IPS-15b (cell line): Measurements from ENCODE around the gene PARK7.

Source experiments
- H3K27me3 ChIP-seq: one replicate; pipeline ENCODE4 v1.6.1; 2013; ENCODE audit warnings: low read length; ENCODE audit not compliant: control insufficient read depth, insufficient read depth
- H3K36me3 ChIP-seq: one replicate; pipeline ENCODE4 v1.6.1; 2013; ENCODE audit warnings: low read length; ENCODE audit not compliant: control insufficient read depth, insufficient read depth
- H3K4me1 ChIP-seq: one replicate; pipeline ENCODE4 v1.6.1; 2013; ENCODE audit warnings: mild to moderate bottlenecking, low read length; ENCODE audit not compliant: control insufficient read depth, insufficient read depth
- H3K4me3 ChIP-seq: one replicate; pipeline ENCODE4 v1.5.1; 2013; ENCODE audit warnings: low read depth, low read length
- H3K9ac ChIP-seq: one replicate; pipeline ENCODE4 v1.6.1; 2013; ENCODE audit warnings: low read depth, mild to moderate bottlenecking, low read length
- H3K9me3 ChIP-seq: one replicate; pipeline ENCODE4 v1.6.1; 2013; ENCODE audit warnings: mild to moderate bottlenecking, low read length; ENCODE audit not compliant: control insufficient read depth, insufficient read depth

The PARK7 gene

DNA sequence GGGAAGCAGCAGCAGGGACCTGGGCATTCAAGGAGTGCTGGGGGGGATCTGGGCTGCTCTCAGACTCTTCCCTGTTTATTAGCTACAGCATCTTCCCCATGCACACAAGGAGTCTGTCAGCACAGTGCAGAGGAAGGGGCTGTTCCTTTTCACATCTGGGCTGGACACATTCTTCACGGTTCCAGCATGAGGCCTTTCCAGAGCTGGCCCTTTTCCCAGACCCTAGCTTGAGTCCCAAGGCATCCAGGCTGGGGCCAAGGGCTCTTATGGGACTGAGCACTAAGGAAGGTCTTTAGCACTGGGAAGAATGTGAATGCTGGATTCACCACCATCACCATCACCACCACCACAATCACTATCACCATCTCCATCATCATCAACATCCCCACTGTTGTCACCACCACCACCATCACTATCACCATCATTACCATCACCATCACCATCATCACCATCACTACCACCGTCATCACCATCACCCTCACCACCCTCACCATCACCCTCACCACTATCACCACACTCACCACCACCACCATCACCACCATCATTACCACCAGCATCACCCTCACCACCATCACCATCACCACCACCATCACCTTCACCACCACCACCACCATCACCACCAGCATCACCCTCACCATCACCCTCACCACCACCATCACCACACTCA, 28.4 kb downstream of the PARK7 start:
- H3K9me3 ChIP-seq: no peaks in the 10 kb centered on the region
- H3K9ac ChIP-seq: no peak overlapping the region
- H3K36me3 ChIP-seq: peaks cover 19% of the 10 kb centered on the region

GRCh38 chr1:7991504-7992440, 30.3 kb downstream of the PARK7 start:
- Histone ChIP-seq H3K4me1 (peaks cover 8% of the 10 kb centered on the region), H3K27me3 (no peaks in the 10 kb centered on the region), H3K9me3 (no peaks in the 10 kb centered on the region), H3K9ac (no peak overlapping the region), H3K36me3 (peaks cover 3% of the 10 kb centered on the region), H3K4me3 (no peak overlapping the region)

More for the DNA sequence above, 28.4 kb downstream of the PARK7 start:
- no peak overlapping the region for H3K4me3 ChIP-seq
- no peaks in the 10 kb centered on the region for H3K27me3 ChIP-seq
- H3K4me1 ChIP-seq: peaks cover 8% of the 10 kb centered on the region

DNA sequence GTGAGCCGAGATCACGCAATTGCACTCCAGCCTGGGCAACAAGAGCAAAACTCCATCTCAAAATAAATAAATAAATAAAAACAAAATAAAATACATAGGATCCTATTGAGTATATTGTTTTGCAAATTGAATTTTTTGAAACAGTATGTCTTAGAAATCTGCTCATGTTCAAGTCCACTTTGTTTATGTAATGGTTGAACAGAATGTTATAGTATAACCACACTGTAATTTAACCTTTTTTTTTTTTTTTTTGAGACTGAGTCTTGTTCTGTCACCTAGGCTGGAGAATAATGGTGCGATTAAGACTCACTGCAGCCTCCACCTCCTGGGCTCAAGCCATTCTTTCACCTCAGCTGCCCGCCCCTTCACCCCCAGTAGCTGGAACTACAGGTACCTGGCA, 31.4 kb downstream of the PARK7 start:
- H3K36me3 ChIP-seq: peaks cover 3% of the 10 kb centered on the region
- no peaks in the 10 kb centered on the region for H3K27me3 ChIP-seq
- H3K9ac ChIP-seq: no peak overlapping the region
- H3K9me3 ChIP-seq: no peaks in the 10 kb centered on the region
- H3K4me1 ChIP-seq: peaks cover 8% of the 10 kb centered on the region
- H3K4me3 ChIP-seq: no peak overlapping the region

DNA sequence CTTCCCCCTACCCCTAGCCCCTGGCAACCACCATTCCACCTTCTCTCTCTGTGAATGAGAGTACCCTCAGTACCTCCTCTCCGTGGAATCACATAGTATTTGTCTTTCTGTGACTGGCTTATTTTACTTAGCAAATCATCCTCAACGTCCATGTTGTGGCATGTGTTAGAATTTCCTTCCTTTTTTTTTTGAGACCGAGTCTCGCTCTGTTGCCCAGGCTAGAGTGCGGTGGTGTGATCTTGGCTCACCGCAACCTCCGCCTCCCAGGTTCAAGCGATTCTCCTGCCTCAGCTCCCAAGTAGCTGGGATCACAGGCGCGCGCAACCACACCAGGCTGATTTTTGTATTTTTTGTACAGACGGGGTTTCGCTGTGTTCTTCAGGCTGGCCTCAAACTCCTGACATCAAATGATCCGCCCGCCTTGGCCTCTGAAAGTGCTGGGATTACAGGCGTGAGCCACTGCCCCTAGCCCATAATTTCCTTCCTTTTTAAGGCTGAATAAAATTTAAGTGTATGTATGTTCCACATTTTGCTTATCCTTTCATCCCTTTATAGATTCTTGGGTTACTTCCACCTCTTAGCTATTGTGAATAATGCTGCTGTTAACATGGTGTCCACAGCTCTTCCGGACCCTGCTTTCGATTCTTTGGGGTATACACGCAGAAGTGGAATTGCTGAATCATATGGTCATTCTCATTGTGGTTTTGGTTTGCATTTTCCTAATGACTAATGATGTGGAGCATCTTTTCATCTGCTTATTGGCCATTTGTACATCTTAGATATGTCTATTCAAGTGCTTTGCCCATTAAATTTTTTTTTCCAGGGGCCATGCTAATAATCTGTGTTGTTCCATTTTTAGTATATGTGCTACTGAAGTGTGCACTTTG, 32.3 kb downstream of the PARK7 start:
- no peaks in the 10 kb centered on the region for H3K9me3 ChIP-seq

GRCh38 chr1:7994827-7995226, 33.3 kb downstream of the PARK7 start:
- Histone ChIP-seq H3K4me3 (no peak overlapping the region), H3K27me3 (no peaks in the 10 kb centered on the region), H3K9me3 (no peaks in the 10 kb centered on the region), H3K9ac (no peak overlapping the region), H3K4me1 (peaks cover 8% of the 10 kb centered on the region), H3K36me3 (peaks cover under 1% of the 10 kb centered on the region)

More for the DNA sequence above, 32.3 kb downstream of the PARK7 start:
- peaks cover 3% of the 10 kb centered on the region for H3K36me3 ChIP-seq
- peaks cover 8% of the 10 kb centered on the region for H3K4me1 ChIP-seq
- H3K27me3 ChIP-seq: no peaks in the 10 kb centered on the region
- no peak overlapping the region for H3K4me3 ChIP-seq
- H3K9ac ChIP-seq: no peak overlapping the region

DNA sequence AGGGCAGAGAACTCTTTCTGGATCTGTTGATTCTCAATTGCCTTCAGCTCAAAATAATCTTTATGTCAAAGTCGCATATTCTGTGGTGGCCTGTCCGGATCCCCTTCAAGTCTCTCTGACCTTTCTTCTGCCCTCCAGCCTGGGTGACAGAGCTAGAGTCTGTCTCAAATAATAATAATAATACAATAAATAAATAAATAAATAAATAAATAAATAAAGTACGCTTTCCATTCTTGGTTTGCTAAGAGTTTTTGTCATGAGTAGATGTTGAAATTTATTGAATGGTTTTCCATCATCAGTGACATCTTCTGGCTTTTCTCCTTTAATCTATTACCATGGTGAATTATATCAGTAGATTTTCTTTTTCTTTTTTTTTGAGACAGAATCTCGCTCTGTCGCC, 33.9 kb downstream of the PARK7 start:
- peaks cover 8% of the 10 kb centered on the region for H3K4me1 ChIP-seq
- H3K36me3 ChIP-seq: no peaks in the 10 kb centered on the region
- H3K4me3 ChIP-seq: no peak overlapping the region
- H3K9ac ChIP-seq: no peak overlapping the region
- no peaks in the 10 kb centered on the region for H3K27me3 ChIP-seq
- no peaks in the 10 kb centered on the region for H3K9me3 ChIP-seq

GRCh38 chr1:8002329-8002910, 40.9 kb downstream of the PARK7 start:
- Histone ChIP-seq H3K36me3 (no peaks in the 10 kb centered on the region), H3K9ac (no peak overlapping the region), H3K27me3 (no peaks in the 10 kb centered on the region), H3K4me1 (peaks cover 20% of the 10 kb centered on the region), H3K4me3 (no peak overlapping the region), H3K9me3 (no peaks in the 10 kb centered on the region)

- Histone ChIP-seq H3K9ac (no peak overlapping the region), H3K36me3 (no peaks in the 10 kb centered on the region), H3K27me3 (no peaks in the 10 kb centered on the region), H3K4me3 (no peak overlapping the region), H3K4me1 (peaks cover 20% of the 10 kb centered on the region), H3K9me3 (no peaks in the 10 kb centered on the region)
Measured at GRCh38 chr1:8002921-8003320, 41.4 kb downstream of the PARK7 start.

DNA sequence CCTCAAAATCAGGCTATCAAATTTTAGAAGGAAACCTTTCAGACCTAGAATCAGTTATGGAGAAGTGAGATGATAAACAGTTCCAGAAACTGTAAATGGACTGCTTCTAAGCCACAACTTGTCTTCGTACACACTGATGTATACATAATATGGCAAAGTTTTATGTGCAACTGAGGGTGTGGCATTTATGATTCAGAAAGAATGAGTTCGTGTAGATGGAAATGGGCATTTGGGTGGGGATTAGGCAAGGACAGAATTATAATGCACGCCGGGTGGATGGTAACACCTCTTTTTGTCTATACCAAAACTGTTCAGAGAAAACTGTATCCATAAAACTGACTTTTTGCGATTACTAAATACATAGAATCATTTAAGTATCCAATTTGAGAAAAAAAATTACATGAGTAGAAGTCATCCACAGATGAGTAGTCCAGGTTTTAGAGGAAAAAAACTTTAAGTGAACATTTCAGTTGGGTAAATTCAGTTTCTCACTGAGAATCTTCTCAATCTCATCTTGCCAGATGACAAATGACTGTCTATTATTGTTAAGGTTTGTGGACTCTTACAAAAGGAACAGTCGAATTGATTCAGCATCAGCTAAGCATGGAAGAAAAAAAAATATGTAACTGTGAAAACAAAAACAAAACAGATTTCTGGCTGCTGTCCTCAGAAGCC, 42.1 kb downstream of the PARK7 start:
- Histone ChIP-seq H3K27me3 (no peaks in the 10 kb centered on the region), H3K4me3 (no peak overlapping the region), H3K9me3 (no peaks in the 10 kb centered on the region), H3K36me3 (no peaks in the 10 kb centered on the region), H3K4me1 (peaks cover 20% of the 10 kb centered on the region), H3K9ac (no peak overlapping the region)

DNA sequence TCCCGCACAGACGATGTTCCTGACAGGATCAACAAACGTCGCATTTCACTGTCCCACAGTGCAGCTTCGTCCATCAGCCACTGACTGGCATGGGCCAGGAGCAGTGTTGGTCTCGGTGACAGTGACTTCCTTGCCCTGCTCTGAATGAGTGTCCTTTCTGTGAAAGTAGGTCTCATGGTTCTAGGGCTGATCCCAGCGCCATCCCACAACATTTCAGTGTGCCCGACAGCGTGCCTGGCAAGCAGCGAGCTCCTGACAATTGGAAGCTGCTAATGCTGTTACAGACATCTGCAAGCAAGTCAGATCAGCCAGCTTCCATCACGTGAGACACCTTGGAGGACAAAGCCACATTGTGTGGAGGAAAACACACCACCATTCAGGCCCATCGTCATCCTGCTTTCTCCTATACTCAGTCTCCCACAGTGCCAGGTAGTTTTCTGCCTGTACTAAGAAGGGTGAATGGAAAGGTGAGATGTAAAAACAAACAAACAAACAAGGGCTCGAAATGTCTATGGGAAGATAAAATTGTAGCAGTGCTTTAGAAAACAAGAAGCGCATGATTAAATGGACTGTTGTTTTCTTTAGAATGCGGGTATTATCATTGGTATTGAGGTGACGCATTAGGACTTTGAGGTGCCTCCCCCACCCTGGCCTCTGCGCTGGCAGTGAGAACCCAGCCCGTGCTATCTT, 42.7 kb downstream of the PARK7 start:
- Histone ChIP-seq H3K4me3 (no peak overlapping the region), H3K27me3 (no peaks in the 10 kb centered on the region), H3K36me3 (no peaks in the 10 kb centered on the region), H3K9ac (no peak overlapping the region), H3K4me1 (peaks cover 20% of the 10 kb centered on the region), H3K9me3 (no peaks in the 10 kb centered on the region)
